Tibial artery (tissue), 4 donors: ENCODE measurements around the gene SLC7A14.

Source experiments
- DNase-seq, 2 donors: peaks; one replicate each; pipeline ENCODE4 v3.0.0-alpha.2; 2019
- H3K27ac ChIP-seq, 2 donors: fragments of 200-600 bp; sonication (generic) in 1 of 2; 1 replicate in 1 of 2; 2 replicates in 1 of 2; pipeline ENCODE4 v1.5.1; 2018 to 2019; ENCODE audit warnings: mild to moderate bottlenecking in 1 of 2
- H3K27me3 ChIP-seq, 2 donors: fragments of 200-600 bp; sonication (generic) in 1 of 2; one replicate each; pipeline versions ENCODE4 v1.5.1 to v1.6.0; 2016 to 2019
- H3K36me3 ChIP-seq, 3 donors: fragments of 200-600 bp; sonication (generic) in 2 of 3; one replicate each; pipeline ENCODE4 v1.5.1; 2016 to 2019; ENCODE audit warnings: mild to moderate bottlenecking in 2 of 3
- H3K4me1 ChIP-seq, 4 donors: fragments of 200-600 bp; sonication (generic) in 2 of 4; 1 replicate in 3 of 4; 2 replicates in 1 of 4; pipeline ENCODE4 v1.5.1; 2016 to 2019
- H3K4me3 ChIP-seq, 2 donors: fragments of 200-600 bp; sonication (generic) in 1 of 2; 1 replicate in 1 of 2; 2 replicates in 1 of 2; pipeline ENCODE4 v1.5.1; 2018 to 2019; ENCODE audit warnings: mild to moderate bottlenecking in 2 of 2
- H3K9me3 ChIP-seq, 3 donors: fragments of 200-600 bp; sonication (generic) in 1 of 3; one replicate each; pipeline ENCODE4 v1.5.1; 2016 to 2019
- CTCF ChIP-seq, 2 experiments: fragments of 200-600 bp in 1 of 2; fragments of 450-650 bp in 1 of 2; IDR thresholded peaks; one replicate each; pipeline ENCODE4 v1.5.1; 2017 to 2019; ENCODE audit warnings: antibody characterized with exemption in 2 of 2, mild to moderate bottlenecking in 1 of 2, moderate library complexity in 1 of 2
- intact Hi-C: fragments of 100-400 bp; cut with DNase I; formaldehyde crosslinking; loops from one replicate; pipeline ENCODE4 v1.15.0; 2023; ENCODE audit warnings: low total_unique reads

SLC7A14 gene

GRCh38 chr3:170631755-170632488, 46.0 kb upstream of the SLC7A14 start:
- no peak for DNase-seq
- no peak for TF ChIP-seq CTCF (IDR thresholded peaks at IDR 0.05)
- H3K27me3 ChIP-seq: no peaks in the 10 kb centered on the region
- no peaks in the 10 kb centered on the region for H3K9me3 ChIP-seq
- H3K27ac ChIP-seq: no peak overlapping the region
- H3K4me1 ChIP-seq: no peaks in the 10 kb centered on the region
- H3K4me3 ChIP-seq: no peak overlapping the region
- intact Hi-C loops: no loop called here
- H3K36me3 ChIP-seq: no peaks in the 10 kb centered on the region

DNA sequence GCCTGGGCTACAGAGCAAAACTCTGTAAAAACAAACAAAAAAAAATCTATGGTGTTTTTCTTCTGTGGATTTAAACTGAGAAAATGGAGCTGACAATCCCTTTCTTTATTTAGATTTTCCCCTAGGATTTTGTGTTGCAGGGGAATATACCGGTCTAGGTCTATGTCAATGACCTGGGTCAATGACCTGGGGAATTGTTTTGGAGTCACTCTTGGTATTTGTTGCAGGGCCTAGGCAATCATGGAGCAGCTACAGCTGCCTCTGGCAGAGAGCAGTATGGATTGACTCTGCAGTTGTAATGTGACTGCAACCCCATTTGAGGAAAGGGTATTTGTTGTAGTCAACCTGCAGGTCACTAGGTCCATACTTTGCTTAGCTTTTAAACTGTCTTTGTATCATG, 37.6 kb upstream of the SLC7A14 start:
- H3K27ac ChIP-seq: no peak overlapping the region
- intact Hi-C loops: no loop called here
- no peak for TF ChIP-seq CTCF (IDR thresholded peaks at IDR 0.05)
- DNase-seq: no peak
- no peak overlapping the region for H3K4me3 ChIP-seq
- H3K36me3 ChIP-seq: no peaks in the 10 kb centered on the region
- no peaks in the 10 kb centered on the region for H3K27me3 ChIP-seq
- no peaks in the 10 kb centered on the region for H3K4me1 ChIP-seq
- H3K9me3 ChIP-seq: no peaks in the 10 kb centered on the region

DNA sequence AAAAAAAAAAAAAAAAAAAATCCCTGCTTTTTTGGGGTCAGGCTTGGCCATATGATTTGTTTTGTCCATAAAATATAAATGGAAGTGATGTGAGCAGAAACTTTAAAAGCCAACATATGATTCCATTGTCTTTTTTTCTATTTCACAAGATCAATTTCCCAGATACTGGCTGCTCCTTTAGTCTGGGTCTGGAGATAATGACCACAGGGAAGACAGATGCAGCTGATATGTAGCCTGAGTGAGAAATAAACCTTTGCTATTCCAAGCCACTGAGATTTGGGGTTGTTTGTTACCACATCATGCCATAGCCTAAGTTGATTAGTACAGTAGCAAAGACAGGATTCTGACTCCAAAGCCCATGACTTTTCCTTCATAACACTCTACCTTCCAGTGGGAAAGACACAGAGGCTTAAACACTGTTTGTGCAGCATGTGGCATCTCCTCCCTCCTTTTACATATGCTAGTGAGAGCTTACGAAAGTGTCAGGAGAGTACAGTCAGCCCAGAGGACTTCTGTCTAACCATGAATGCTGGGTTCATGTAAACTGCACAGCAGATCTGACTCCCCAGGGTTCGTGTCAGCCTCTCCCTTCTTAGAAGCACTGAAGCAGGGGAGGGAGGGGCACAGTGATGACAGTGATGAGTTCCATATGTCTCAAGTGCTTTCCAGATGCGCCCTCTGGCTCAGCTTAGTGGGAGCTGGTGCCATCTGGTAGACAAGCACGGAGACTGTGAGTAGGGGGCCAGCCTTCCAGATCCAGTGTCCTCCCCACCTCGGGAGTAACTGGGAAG, 36.7 kb upstream of the SLC7A14 start:
- H3K4me3 ChIP-seq: no peak overlapping the region
- no peak for TF ChIP-seq CTCF (IDR thresholded peaks at IDR 0.05)
- H3K4me1 ChIP-seq: no peaks in the 10 kb centered on the region
- H3K9me3 ChIP-seq: no peaks in the 10 kb centered on the region
- no peaks in the 10 kb centered on the region for H3K27me3 ChIP-seq
- H3K27ac ChIP-seq: no peak overlapping the region
- DNase-seq: no peak
- H3K36me3 ChIP-seq: no peaks in the 10 kb centered on the region
- intact Hi-C loops: no loop called here

DNA sequence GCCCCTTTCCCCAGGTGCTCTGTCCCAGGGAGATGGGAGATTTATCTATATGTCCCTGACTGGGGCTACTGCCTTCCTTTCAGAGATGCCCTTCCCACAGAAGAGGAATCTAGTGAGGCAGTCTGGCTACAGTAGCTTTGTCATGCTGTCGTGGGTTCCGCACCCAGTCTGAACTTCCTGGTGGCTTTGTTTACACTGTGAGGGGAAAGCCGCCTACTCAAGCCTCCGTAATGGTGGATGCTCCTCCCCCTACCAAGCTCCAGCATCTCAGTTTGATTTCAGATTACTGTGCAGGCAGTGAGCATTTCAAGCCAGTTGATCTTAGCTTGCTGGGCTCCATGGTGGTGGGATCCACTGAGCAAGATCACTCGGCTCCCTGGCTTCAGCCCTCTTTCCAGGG, 35.4 kb upstream of the SLC7A14 start:
- H3K27me3 ChIP-seq: no peaks in the 10 kb centered on the region
- no peak overlapping the region for H3K27ac ChIP-seq
- H3K4me3 ChIP-seq: no peak overlapping the region
- H3K9me3 ChIP-seq: no peaks in the 10 kb centered on the region
- H3K4me1 ChIP-seq: no peaks in the 10 kb centered on the region
- TF ChIP-seq CTCF (IDR thresholded peaks at IDR 0.05): no peak
- no peak for DNase-seq
- intact Hi-C loops: no loop called here
- no peaks in the 10 kb centered on the region for H3K36me3 ChIP-seq

- peak in 1 of 2 donors; percentile 32 for DNase-seq
- no peaks in the 10 kb centered on the region for H3K36me3 ChIP-seq
- H3K4me1 ChIP-seq: peaks cover 0 to 12% (median 7%) of the 10 kb centered on the region in 4 donors
- peak overlapping the region; percentile 33 to 52 for H3K27ac ChIP-seq
- no peak for TF ChIP-seq CTCF (IDR thresholded peaks at IDR 0.05)
- intact Hi-C loops: no loop called here
- H3K27me3 ChIP-seq: no peaks in the 10 kb centered on the region
- H3K4me3 ChIP-seq: no peak overlapping the region
- H3K9me3 ChIP-seq: no peaks in the 10 kb centered on the region
Measured at GRCh38 chr3:170614214-170614966, 28.5 kb upstream of the SLC7A14 start.
